Osteoblast (primary cell): ENCODE results near the gene PLOD1. TPM values are rescaled to one million over a fixed set of nuclear protein-coding genes. Genes with fewer than 3 reads are reported as not detected.
A peak's percentile ranks its signal among the peaks of the same experiment; 100 is the strongest.

Experiments
- DNase-seq: peaks from one replicate; pipeline ENCODE4 v3.0.0; 2011; ENCODE audit warnings: low spot score, mixed read lengths; ENCODE audit not compliant: insufficient read length; ENCODE audit errors: missing footprints
- H2AFZ ChIP-seq: 2 replicates; pipeline ENCODE4 v1.6.0; 2011; ENCODE audit warnings: mild to moderate bottlenecking, low read length
- H3K27ac ChIP-seq: 2 replicates; pipeline ENCODE4 v1.5.1; 2011; ENCODE audit warnings: mild to moderate bottlenecking, low read depth, low read length, moderate library complexity
- H3K27me3 ChIP-seq: 2 replicates; pipeline ENCODE4 v1.6.0; 2012; ENCODE audit warnings: mild to moderate bottlenecking, control low read depth, inconsistent platforms, low read length, moderate library complexity; ENCODE audit not compliant: insufficient read depth
- H3K36me3 ChIP-seq: 2 replicates; pipeline ENCODE4 v1.5.1; 2011; ENCODE audit warnings: mild to moderate bottlenecking, low read length, control low read depth, moderate library complexity; ENCODE audit not compliant: insufficient read depth
- H3K4me1 ChIP-seq: 2 replicates; pipeline ENCODE4 v1.5.1; 2011; ENCODE audit warnings: mild to moderate bottlenecking, low read length, control low read depth, moderate library complexity; ENCODE audit not compliant: insufficient read depth
- H3K4me2 ChIP-seq: 2 replicates; pipeline ENCODE4 v1.6.0; 2011; ENCODE audit warnings: mild to moderate bottlenecking, low read length; ENCODE audit not compliant: insufficient read depth
- H3K4me3 ChIP-seq: fragments of 200-600 bp; sonication (generic); 3 replicates; pipeline ENCODE4 v1.5.1; 2012; ENCODE audit warnings: mild to moderate bottlenecking, low read length, inconsistent platforms; ENCODE audit not compliant: insufficient read depth
- H3K79me2 ChIP-seq: 2 replicates; pipeline ENCODE4 v1.6.0; 2012; ENCODE audit warnings: mild to moderate bottlenecking, low read length, control low read depth, inconsistent platforms; ENCODE audit not compliant: insufficient read depth
- H3K9me3 ChIP-seq: 2 replicates; pipeline ENCODE4 v1.5.1; 2011; ENCODE audit warnings: low read depth, low read length, control low read depth
- H4K20me1 ChIP-seq: 2 replicates; pipeline ENCODE4 v1.6.0; 2012; ENCODE audit warnings: mild to moderate bottlenecking, low read length, control low read depth; ENCODE audit not compliant: insufficient read depth
- total RNA-seq: library from RNA; depleted of rRNA; stranded (reverse); fragments of >200 nt; gene quantifications from 2 replicates; pipeline ENCODE4 v1.2.3, GENCODE V29; 2012
- TF ChIP-seq, protein P1 (sequence below): IDR thresholded peaks from 2 replicates; pipeline ENCODE4 v1.5.1; 2011; ENCODE audit warnings: mild to moderate bottlenecking, low read depth, low read length, moderate library complexity; ENCODE audit errors: extremely low read depth

PLOD1 gene
- total RNA-seq: 242 and 281 TPM in 2 replicates

DNA sequence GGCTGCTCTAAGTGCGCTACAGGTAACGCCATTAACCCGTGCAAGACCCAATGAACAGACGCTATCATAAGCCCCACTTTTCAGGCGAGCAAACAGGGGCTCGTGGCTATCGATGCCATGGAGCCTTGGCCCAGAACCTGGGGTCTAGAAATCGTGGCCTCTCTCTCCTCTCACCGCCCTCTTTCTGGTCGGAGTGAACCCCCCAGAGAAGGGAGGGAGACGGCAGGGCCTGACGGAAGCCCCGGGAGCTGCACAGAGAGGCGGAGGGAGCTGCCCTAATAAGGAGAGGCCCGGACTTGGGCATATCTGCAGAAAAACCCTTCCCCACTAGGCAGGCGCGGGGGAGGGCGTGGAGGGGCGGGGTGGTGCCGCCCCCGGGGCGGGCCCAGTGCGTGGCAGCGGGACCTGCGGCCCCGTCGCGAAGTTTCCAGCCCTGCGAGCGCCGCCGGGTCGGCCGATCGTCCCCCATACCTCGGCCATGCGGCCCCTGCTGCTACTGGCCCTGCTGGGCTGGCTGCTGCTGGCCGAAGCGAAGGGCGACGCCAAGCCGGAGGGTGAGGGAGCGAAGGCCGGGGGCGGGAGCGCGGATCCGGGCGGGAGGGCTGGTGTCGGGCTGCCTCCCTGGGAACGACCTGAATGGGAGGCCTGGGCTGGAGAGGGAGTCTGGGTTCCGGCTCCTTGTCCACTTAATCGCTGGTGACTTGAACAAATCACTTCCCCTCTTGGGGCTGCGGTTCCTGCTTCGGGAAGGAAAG, at the start of gene PLOD1:
TSS of gene PLOD1 (plus strand) at position 416 of the 755 bp plus-strand sequence. CDS start at position 479, 63 bp downstream.
- no peaks in the 10 kb centered on the region for H3K36me3 ChIP-seq
- peak within 1 kb of the TSS; percentile 97 for H3K4me2 ChIP-seq
- peaks cover 10% of the 10 kb centered on the region for H4K20me1 ChIP-seq
- no peaks in the 10 kb centered on the region for H3K9me3 ChIP-seq
- H3K4me1 ChIP-seq: peaks cover 21% of the 10 kb centered on the region
- peaks cover 33% of the 10 kb centered on the region for H3K79me2 ChIP-seq
- H3K4me3 ChIP-seq: peak within 1 kb of the TSS; percentile 80
- H2AFZ ChIP-seq: peak within 1 kb of the TSS; percentile 88
- H3K27ac ChIP-seq: peak within 1 kb of the TSS; percentile 61
- TF ChIP-seq, protein P1, sequence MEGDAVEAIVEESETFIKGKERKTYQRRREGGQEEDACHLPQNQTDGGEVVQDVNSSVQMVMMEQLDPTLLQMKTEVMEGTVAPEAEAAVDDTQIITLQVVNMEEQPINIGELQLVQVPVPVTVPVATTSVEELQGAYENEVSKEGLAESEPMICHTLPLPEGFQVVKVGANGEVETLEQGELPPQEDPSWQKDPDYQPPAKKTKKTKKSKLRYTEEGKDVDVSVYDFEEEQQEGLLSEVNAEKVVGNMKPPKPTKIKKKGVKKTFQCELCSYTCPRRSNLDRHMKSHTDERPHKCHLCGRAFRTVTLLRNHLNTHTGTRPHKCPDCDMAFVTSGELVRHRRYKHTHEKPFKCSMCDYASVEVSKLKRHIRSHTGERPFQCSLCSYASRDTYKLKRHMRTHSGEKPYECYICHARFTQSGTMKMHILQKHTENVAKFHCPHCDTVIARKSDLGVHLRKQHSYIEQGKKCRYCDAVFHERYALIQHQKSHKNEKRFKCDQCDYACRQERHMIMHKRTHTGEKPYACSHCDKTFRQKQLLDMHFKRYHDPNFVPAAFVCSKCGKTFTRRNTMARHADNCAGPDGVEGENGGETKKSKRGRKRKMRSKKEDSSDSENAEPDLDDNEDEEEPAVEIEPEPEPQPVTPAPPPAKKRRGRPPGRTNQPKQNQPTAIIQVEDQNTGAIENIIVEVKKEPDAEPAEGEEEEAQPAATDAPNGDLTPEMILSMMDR: no peak
- no peaks in the 10 kb centered on the region for H3K27me3 ChIP-seq
- DNase-seq: peak; percentile 99

GRCh38 chr1:11885916-11886315, 48.6 kb upstream of the PLOD1 start:
- no peaks in the 10 kb centered on the region for H3K36me3 ChIP-seq
- DNase-seq: peak; percentile 62
- no peaks in the 10 kb centered on the region for H3K9me3 ChIP-seq
- H3K4me2 ChIP-seq: no peak overlapping the region
- H3K4me3 ChIP-seq: no peak overlapping the region
- no peaks in the 10 kb centered on the region for H3K4me1 ChIP-seq
- no peak overlapping the region for H3K27ac ChIP-seq
- H3K79me2 ChIP-seq: no peaks in the 10 kb centered on the region
- TF ChIP-seq, protein P1: no peak
- H3K27me3 ChIP-seq: no peaks in the 10 kb centered on the region
- no peak overlapping the region for H2AFZ ChIP-seq
- H4K20me1 ChIP-seq: no peaks in the 10 kb centered on the region

DNA sequence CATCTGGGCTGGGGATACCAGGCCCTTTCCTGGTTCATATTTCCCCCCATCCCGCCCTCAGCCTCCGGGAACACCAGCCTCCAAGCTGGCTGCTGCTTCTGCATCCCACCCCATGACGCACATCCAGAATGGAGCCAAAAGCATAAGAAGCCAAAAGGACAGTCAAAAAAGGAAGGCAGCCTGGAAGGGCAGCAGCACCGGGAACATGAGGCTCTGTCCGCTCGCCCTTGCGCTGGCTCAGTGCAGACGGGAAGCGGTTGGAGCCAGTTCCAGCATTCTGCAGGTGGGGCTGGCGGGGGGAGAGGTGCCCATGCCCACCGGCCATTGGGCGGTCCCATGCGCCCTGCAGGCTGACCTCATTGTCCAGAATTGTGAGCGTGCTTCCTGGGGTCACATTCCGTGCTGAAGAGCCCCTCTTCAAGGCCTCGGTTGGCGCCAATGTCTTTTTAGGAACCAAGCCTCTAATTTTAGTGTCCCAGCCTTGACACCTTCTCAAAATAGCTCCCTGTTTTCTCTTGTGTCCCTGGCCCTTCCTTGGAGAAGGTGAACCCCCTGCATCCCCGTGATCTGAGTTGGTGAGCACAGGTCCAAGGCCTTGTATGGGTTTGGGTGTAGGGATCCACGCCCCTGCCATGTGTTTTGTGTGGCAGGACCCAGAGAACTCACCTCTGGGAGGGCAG, 47.4 kb upstream of the PLOD1 start:
- no peak overlapping the region for H3K4me3 ChIP-seq
- H3K4me2 ChIP-seq: no peak overlapping the region
- H3K4me1 ChIP-seq: no peaks in the 10 kb centered on the region
- H4K20me1 ChIP-seq: no peaks in the 10 kb centered on the region
- no peaks in the 10 kb centered on the region for H3K9me3 ChIP-seq
- DNase-seq: peak; percentile 63
- H3K27me3 ChIP-seq: peaks cover under 1% of the 10 kb centered on the region
- no peak overlapping the region for H3K27ac ChIP-seq
- H2AFZ ChIP-seq: no peak overlapping the region
- no peaks in the 10 kb centered on the region for H3K79me2 ChIP-seq
- no peaks in the 10 kb centered on the region for H3K36me3 ChIP-seq
- TF ChIP-seq, protein P1: no peak

- Histone ChIP-seq H3K27ac (no peak overlapping the region), H3K27me3 (peaks cover 5% of the 10 kb centered on the region), H2AFZ (no peak overlapping the region), H3K4me2 (no peak overlapping the region), H3K79me2 (no peaks in the 10 kb centered on the region), H3K4me1 (no peaks in the 10 kb centered on the region), H3K36me3 (no peaks in the 10 kb centered on the region), H4K20me1 (no peaks in the 10 kb centered on the region), H3K4me3 (no peak overlapping the region), H3K9me3 (no peaks in the 10 kb centered on the region)
- DNase-seq: peak; percentile 26
- TF ChIP-seq, protein P1: no peak
These were observed 46.9 kb upstream of the PLOD1 start for GRCh38 chr1:11887666-11888007.
